ENCODE data around the gene TPCN1.

Gene TPCN1

DNA sequence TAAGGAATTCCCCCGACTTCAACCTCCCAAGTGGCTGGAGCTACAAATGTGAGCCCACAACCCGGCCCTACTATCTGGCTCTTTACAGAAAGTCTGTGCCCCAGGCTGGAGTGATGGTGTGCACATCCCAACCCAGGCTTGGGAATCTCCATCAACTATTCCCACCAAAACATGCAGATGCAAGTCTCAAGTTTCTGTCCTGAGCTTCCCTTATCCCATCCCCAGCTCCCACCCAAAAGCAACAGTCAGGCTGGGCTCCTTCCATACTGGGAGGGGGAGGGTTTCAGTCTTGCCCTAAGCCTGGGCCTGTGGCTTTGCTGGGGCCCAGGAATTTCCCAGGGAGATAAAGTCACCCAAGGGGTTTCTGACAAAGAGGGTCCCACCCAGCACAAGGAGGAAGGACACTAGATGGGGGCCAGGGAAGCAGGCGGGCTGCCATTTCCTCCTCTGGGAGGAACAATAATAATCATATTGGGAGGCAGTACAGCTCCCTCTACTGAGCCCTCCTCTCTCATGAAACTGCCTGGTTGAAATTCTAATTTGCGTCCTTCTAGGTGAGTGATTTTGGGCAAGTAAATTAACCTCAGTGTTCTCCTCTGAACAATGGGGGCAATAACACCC is 105.6 kb downstream of the TPCN1 start:
- peaks cover 49% of the 10 kb centered on the region for H3K4me1 Mint-ChIP-seq
- no peak for DNase-seq
- peak overlapping the region in 1 of 2 donors; percentile 38 for H3K27ac Mint-ChIP-seq
- no peak for ATAC-seq
- no peak overlapping the region for H3K4me3 Mint-ChIP-seq
- H3K9me3 Mint-ChIP-seq: peaks cover 0 to 6% of the 10 kb centered on the region in 2 donors
- H3K27me3 Mint-ChIP-seq: no peaks in the 10 kb centered on the region

DNA sequence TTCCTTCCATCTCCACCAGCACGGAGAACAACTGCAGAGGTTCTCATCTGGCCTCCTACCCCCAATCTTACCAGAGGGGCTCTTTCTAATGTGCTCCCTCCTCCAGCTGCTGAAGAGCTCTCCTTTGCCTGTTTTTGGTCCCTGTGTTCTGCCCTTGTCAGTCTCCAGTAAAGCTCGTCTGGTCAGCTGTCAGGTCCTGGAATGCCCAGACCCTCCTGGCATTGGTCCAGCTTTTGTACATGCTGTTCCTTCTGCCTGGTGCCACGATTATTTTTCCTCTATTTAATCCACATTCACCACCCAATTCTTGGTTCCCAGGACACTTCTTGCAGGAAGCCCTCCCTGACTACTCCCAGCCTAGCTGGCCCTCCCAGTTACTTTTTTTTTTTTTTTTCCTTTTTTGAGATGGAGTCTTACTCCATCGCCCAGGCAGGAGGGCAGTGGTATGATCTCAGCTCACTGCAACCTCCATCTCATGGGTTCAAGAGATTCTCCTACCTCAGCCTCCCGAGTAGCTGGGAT is 107.2 kb downstream of the TPCN1 start:
- H3K9me3 Mint-ChIP-seq: no peaks in the 10 kb centered on the region
- H3K4me3 Mint-ChIP-seq: no peak overlapping the region
- peak overlapping the region; percentile 14 to 65 for H3K27ac Mint-ChIP-seq
- DNase-seq (no peak), ATAC-seq (no peak)
- H3K27me3 Mint-ChIP-seq: no peaks in the 10 kb centered on the region
- H3K4me1 Mint-ChIP-seq: peaks cover 60% of the 10 kb centered on the region

DNA sequence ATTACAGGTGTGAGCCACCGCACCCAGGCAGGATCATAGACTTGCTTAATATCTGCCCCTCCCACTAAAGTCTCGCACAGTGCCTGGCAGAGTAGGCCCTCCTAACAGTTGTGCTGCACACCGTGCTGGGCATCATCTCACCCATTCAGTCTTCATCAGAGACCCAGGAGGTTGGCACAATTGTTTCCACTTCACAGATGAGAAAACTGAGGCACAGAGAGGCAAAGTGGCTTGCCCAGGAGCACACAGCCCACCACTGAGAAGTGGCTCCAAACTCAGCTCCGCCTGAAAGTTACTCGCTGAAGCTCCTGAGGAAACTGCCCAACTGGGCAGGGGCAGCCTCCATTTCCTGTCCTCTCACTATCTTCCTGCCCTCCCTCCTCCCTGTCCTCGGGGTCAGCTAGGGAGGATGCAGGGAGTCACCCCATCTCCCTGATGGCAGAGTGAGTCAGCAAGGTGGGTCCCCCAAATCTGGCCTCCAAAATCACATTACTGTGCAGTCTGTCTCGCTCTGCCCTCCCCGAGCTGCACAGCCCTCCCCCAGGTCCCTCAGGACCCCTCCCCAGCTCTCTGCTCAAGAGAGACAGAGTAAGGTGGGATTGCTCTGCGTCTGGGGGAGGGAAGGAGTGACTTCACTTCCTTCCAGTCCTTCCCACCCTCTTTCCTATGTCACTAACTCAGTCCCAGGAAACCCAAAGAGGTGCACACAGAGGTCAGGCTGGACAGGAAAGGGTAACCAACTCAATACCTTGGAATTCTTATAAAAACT is 107.9 kb downstream of the TPCN1 start:
- H3K9me3 Mint-ChIP-seq: no peaks in the 10 kb centered on the region
- H3K27me3 Mint-ChIP-seq: no peaks in the 10 kb centered on the region
- H3K27ac Mint-ChIP-seq: peak overlapping the region; percentile 60 to 79
- ATAC-seq (no peak), DNase-seq (no peak)
- H3K4me1 Mint-ChIP-seq: peaks cover 61% of the 10 kb centered on the region
- H3K4me3 Mint-ChIP-seq: no peak overlapping the region

DNA sequence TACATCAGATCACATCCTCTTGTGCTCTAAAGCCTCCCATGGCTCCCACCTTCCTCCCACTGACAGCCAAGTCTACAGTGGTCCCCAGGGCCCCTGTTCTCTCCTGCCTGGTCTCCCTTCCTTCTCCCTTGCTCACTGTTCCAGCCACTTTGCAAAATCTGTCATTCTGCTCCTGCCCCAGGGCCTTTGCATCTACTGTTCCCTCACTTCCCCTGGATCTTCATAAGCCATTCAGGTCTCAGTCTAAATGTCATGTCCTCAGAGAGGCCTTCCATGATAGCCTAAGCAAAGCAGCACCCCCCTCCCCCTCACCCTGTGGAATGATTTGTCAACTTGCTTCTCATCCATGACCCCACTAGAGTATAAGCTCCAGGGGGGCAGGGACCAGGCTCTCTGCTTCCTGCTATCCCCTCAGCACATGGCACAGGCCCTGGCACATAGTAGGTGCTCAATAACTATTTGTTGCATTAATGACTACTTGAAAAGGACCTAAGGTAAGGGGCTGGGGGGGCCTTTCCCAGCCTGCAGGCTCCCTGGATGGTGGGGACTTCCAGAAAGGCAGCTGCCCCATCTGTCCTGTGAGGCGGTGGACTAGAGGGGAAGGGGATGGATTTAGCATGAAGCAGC is 108.6 kb downstream of the TPCN1 start:
- no peaks in the 10 kb centered on the region for H3K27me3 Mint-ChIP-seq
- peak overlapping the region in 1 of 2 donors; percentile 79 for H3K27ac Mint-ChIP-seq
- no peak overlapping the region for H3K4me3 Mint-ChIP-seq
- peaks cover 58% of the 10 kb centered on the region for H3K4me1 Mint-ChIP-seq
- no peaks in the 10 kb centered on the region for H3K9me3 Mint-ChIP-seq
- no peak for ATAC-seq
- no peak for DNase-seq

- no peak for ATAC-seq
- Mint-ChIP-seq H3K27me3 (no peaks in the 10 kb centered on the region), H3K4me1 (peaks cover 62% of the 10 kb centered on the region), H3K4me3 (no peak overlapping the region), H3K27ac (no peak overlapping the region), H3K9me3 (no peaks in the 10 kb centered on the region)
- no peak for DNase-seq
Measured at GRCh38 chr12:113330505-113330904, 109.2 kb downstream of the TPCN1 start.

DNA sequence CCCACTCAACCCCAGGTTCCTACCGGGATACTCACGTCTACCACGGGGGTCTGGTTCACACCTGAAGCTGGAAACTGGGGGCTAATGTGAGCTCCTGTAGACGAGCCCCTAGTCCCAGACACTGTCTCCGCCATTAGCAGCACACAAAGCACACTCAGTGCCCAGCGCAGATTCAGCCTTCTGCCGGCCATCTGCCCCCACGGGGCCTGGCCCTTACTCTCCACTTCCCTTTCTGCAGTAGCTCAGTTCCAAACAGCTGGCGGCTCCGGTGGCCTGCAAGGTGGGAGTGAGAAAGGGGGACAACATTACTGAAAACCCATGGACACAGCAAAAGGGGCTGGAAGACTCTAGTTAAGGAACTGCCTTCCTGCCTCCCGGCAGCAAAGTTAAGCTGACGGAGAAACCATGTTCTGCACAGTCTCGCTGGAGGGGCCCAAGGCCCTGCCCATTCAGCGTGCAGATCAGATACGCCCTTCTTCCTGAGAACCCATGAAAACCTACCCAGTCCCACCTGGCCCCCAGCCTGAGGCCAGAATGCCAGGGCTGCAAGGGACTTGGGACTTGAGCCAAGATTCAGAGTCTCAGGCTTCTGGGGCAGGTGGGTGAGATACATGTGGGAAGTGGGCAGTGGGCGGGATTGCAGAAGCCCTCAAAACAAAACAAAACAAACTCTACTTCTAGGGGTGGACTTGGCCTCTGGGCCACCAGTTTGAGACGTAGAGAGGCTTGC is 111.6 kb downstream of the TPCN1 start:
- Mint-ChIP-seq H3K4me3 (peak overlapping the region; percentile 92 to 95), H3K9me3 (no peaks in the 10 kb centered on the region), H3K4me1 (peaks cover 55% of the 10 kb centered on the region), H3K27ac (no peak overlapping the region), H3K27me3 (no peaks in the 10 kb centered on the region)
- DNase-seq (no peak), ATAC-seq (no peak)

DNA sequence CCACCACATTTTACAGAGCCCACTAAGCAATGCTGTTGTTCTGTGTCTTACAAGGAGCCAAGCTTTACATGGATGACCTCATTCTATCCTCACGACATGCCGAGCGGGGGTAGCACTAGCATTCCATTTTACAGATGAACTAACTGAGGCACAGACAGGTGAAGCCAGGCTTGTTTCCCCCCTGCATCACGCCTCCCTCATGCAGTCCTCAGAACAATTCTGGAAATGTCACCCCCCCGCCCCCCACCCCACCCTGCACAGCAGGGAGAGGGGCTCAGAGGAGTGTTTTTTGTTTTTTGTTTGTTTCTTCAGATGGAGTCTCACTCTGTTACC is 112.1 kb downstream of the TPCN1 start:
- DNase-seq (no peak), ATAC-seq (no peak)
- H3K4me1 Mint-ChIP-seq: peaks cover 55% of the 10 kb centered on the region
- no peaks in the 10 kb centered on the region for H3K27me3 Mint-ChIP-seq
- peak overlapping the region; percentile 92 to 95 for H3K4me3 Mint-ChIP-seq
- no peak overlapping the region for H3K27ac Mint-ChIP-seq
- no peaks in the 10 kb centered on the region for H3K9me3 Mint-ChIP-seq

GRCh38 chr12:113333877-113334785 is 112.9 kb downstream of the TPCN1 start:
- Mint-ChIP-seq H3K27ac (peak overlapping the region; percentile 88 to 92), H3K27me3 (no peaks in the 10 kb centered on the region), H3K4me1 (peaks cover 48% of the 10 kb centered on the region), H3K4me3 (peak overlapping the region; percentile 92 to 95), H3K9me3 (no peaks in the 10 kb centered on the region)
- ATAC-seq (peak; percentile 39), DNase-seq (peak; percentile 17 to 19)

DNA sequence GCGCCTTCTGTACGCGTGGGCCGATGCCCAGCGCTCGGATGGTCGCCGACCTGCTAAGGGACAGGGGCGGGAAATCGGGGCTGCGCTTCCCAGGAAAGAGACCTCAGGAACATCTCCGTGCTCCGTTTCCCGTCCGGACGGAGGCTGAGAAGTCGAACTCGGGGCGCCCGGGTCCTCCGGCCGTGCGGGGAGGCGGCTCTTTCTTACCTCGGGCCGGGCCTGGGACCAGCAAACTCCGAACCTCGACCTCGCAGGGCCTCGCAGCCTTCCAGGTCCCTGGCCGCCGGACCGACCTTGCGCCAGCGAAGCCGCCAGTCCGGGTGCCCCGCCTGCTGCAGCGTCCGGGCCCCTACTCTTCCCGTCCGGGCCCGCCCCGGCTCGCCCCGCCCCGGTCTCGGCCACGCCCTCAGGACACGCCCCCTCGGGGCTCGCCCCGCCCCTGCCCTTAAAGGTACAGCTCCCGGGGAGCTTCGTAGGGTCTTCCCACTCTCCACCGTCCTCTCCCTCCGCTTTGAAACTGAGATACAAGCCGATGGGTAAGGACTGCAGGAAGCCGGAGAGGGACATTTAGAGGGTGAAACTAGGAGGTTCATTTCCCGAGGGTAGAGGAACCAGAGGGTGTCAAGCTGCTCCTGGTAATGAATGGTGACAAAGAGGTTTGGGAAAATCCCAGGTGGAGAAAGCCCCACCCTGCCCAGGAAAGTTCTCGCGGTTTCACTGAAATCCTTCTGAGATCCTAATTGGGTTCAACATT is 113.7 kb downstream of the TPCN1 start, which contains the start of gene SLC8B1:
TSS of gene SLC8B1 (minus strand) at position 324 of the 754 bp plus-strand sequence. CDS start 2,231 bp downstream, outside the sequence.
- no peaks in the 10 kb centered on the region for H3K9me3 Mint-ChIP-seq
- ATAC-seq (peak; percentile 97), DNase-seq (peak; percentile 85 to 88)
- peak within 1 kb of the TSS; percentile 92 to 95 for H3K4me3 Mint-ChIP-seq
- H3K27ac Mint-ChIP-seq: peak within 1 kb of the TSS; percentile 88 to 92
- H3K27me3 Mint-ChIP-seq: no peaks in the 10 kb centered on the region
- H3K4me1 Mint-ChIP-seq: peaks cover 39% of the 10 kb centered on the region

DNA sequence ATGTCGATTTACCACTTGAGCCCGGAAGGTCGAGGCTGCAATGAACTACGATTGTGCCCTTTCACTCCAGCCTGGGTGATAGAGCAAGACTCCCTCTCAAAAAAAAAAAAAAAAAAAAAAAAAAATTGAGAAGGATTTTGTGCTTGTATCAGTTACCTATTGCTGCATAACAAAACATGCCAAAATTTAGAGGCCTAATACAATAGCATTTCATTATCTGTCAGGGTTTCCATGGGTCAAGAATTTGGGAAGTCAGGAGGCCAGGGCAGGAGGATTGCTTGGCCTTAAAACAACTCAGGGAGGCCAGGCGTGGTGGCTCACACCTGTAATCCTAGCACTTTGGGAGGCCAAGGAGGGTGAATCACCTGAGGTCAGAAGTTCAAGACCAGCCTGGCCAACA is 118.3 kb downstream of the TPCN1 start:
- no peak overlapping the region for H3K27ac Mint-ChIP-seq
- DNase-seq: no peak
- H3K4me1 Mint-ChIP-seq: peaks cover 5% of the 10 kb centered on the region
- no peaks in the 10 kb centered on the region for H3K27me3 Mint-ChIP-seq
- no peak overlapping the region for H3K4me3 Mint-ChIP-seq
- ATAC-seq: no peak
- no peaks in the 10 kb centered on the region for H3K9me3 Mint-ChIP-seq

- peaks cover 3% of the 10 kb centered on the region for H3K4me1 Mint-ChIP-seq
- ATAC-seq: no peak
Measured at GRCh38 chr12:113340061-113340460, 118.8 kb downstream of the TPCN1 start.

GRCh38 chr12:113341535-113341934 is 120.3 kb downstream of the TPCN1 start:
- H3K4me1 Mint-ChIP-seq: no peaks in the 10 kb centered on the region
- no peak for DNase-seq
- no peaks in the 10 kb centered on the region for H3K9me3 Mint-ChIP-seq
- no peaks in the 10 kb centered on the region for H3K27me3 Mint-ChIP-seq
- no peak overlapping the region for H3K4me3 Mint-ChIP-seq
- ATAC-seq: no peak
- no peak overlapping the region for H3K27ac Mint-ChIP-seq

More at GRCh38 chr12:113340061-113340460, 118.8 kb downstream of the TPCN1 start:
- no peak for DNase-seq
- Mint-ChIP-seq H3K27ac (no peak overlapping the region), H3K27me3 (no peaks in the 10 kb centered on the region), H3K4me3 (no peak overlapping the region), H3K9me3 (no peaks in the 10 kb centered on the region)

DNA sequence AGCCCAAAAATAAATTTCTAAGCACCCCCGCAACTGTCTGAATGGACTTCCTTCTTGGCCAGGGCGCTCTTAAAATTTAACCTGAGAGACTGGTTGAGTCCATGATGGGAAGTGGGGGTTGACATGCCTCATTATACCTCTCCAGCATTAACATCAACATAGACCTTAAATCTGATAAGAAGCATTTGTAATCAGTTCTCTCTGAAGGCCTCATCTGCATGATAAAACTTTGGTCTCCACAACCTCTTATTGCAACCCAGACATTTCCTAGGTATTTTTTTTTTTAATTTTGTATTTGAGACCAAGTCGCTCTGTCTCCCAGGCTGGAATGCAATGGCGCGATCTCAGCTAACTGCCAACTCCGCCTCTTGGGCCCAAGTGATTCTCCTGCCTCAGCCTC is 124.1 kb downstream of the TPCN1 start:
- peaks cover 8% of the 10 kb centered on the region for H3K27me3 Mint-ChIP-seq
- no peaks in the 10 kb centered on the region for H3K4me1 Mint-ChIP-seq
- DNase-seq (no peak), ATAC-seq (no peak)
- no peaks in the 10 kb centered on the region for H3K9me3 Mint-ChIP-seq
- no peak overlapping the region for H3K4me3 Mint-ChIP-seq
- no peak overlapping the region for H3K27ac Mint-ChIP-seq

DNA sequence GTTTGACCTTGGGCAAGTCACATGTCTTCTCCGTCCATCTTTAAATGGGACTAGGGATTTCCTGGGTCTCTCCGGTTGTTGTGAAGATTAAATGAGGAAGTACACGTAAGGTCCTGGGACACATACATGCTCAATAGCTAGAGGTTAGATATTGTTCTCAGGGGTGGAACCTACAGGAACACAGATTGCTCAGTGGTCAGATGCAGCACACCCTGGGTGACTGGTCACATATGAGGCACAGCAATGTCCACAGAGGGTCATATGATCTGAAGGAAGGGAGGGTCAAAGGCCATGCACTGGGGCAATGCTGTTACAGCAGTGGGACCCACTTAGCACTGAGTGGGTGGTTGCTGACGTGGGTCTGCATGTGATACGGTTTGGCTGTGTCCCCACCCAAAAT is 125.1 kb downstream of the TPCN1 start:
- DNase-seq (no peak), ATAC-seq (no peak)
- Mint-ChIP-seq H3K27ac (no peak overlapping the region), H3K4me3 (no peak overlapping the region), H3K27me3 (peaks cover 8% of the 10 kb centered on the region), H3K9me3 (no peaks in the 10 kb centered on the region), H3K4me1 (no peaks in the 10 kb centered on the region)
